Activated naive CD4-positive, alpha-beta T cell treated with anti-CD3 and anti-CD28 coated beads, Interleukin-2, amount 50 U/mL, for 16 hours (primary cell): ENCODE measurements around the gene ADAMTS16.

ENCODE experiments used
- DNase-seq: peaks from one replicate; pipeline ENCODE4 v3.0.0-alpha.2; 2020

The ADAMTS16 gene

GRCh38 chr5:5352675-5353074 lies 212.5 kb downstream of the ADAMTS16 start:
- DNase-seq: no peak

GRCh38 chr5:5353681-5354080 lies 213.6 kb downstream of the ADAMTS16 start:
- no peak for DNase-seq

DNA sequence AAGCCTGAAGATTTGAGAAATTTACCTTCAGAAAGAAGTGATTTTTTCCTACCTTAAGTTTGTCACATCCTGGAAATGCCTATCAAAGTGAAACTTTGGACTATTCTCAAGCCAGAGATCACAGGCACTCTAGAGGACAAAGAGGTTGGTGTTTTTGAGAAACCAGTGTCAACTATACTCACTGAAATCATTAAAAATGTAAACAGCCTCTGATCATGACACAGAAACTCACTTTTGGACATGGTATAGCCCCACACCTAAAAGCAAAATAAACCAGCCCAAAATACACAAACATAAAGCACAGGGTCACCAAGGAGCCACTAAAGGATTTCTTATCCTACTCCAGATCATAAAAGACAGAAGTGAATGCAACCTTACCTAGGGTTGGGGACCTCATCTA lies 216.6 kb downstream of the ADAMTS16 start:
- no peak for DNase-seq

DNA sequence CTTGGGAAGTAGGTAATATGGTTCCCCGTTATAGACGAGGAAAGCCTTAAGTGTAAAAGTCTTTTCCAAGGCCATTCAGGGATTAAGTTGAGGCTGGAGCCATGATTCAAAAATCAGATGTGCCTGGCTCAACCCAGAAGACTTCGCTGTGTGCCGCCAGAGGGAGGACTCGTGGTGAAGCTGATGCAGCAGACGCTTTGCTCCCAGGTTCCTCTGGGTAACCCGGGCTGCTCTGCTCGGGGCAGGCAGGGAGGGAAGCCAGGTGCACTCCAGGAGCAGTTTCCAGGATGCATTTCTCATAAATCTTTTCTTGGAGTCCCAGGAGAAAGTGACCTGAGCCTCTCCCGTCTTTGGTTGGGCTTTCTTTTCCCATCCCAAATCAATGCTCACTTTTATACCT lies 219.5 kb downstream of the ADAMTS16 start:
- DNase-seq: no peak

GRCh38 chr5:5360363-5360940 lies 220.3 kb downstream of the ADAMTS16 start:
- DNase-seq: no peak

DNA sequence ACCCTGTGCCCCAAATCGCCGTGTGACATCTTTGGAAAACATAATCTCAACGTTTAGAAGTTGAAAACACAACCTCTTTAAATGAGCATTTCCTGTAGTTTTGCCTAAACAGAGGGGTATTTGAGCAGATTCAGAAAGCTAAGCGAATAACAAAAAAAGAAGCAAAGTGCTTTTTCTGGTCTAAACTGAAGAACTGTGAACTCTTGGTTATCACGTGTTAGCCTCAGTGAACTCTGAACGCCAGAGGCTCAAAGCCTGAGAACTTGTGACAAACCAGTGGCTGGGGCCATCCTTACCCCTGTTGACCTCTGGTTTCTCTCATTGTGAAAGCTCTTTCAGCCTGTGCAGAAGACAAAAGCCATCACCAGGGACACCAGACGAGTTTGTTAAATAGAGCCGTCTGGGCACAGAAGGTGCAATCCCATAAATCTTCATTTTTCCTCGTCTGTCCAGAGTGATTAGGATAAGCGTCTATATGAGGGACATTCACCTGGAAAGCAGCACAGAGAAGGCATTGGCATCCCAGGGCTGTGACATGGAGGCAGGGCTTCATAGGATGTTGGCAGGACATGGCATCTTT lies 220.9 kb downstream of the ADAMTS16 start:
- DNase-seq: no peak

- DNase-seq: no peak
These were observed 222.9 kb downstream of the ADAMTS16 start for GRCh38 chr5:5363045-5363444.

- DNase-seq: no peak
These were observed 224.8 kb downstream of the ADAMTS16 start for GRCh38 chr5:5364932-5365331.

DNA sequence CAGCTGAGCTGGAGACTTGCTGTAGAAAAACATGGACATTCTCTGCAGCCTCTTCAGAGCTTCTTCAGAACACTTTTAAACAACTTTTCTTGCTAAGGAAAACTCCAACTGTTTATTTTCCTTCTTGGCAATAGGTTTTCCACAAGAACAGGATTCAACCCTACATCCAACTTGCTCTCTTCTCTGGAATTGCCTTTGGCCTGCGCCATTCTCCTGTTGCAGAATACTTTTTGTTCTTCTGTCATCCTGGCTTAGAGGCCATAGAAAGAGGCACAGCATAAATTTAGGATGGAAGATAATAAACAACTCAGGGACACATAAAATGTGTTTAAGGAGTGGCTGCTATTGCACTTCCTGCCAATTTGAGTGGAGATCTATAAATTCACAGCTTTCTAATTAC lies 227.6 kb downstream of the ADAMTS16 start:
- DNase-seq: no peak

GRCh38 chr5:5369051-5369605 lies 229.0 kb downstream of the ADAMTS16 start:
- no peak for DNase-seq
